Lower lobe of right lung (tissue), 2 donors: Measurements from ENCODE around the gene PPP2R3B. TPM values are rescaled to one million over a fixed set of nuclear protein-coding genes. Genes with fewer than 3 reads are reported as not detected.

Source experiments
- ATAC-seq, 2 donors: fragments of 200-7000 bp; cut with Tn5 transposase; one replicate each; pipeline ENCODE4 v1.9.1; 2020 to 2022; ENCODE audit warnings: mild to moderate bottlenecking in 2 of 2, moderate library complexity in 2 of 2
- DNase-seq: peaks from one replicate; pipeline ENCODE4 v3.0.0-alpha.2; 2020
- H3K27ac ChIP-seq: fragments of 200-600 bp; one replicate; pipeline ENCODE4 v1.8.0; 2022
- H3K27me3 ChIP-seq: fragments of 200-600 bp; one replicate; pipeline ENCODE4 v1.8.0; 2022; ENCODE audit warnings: low read depth
- H3K36me3 ChIP-seq: fragments of 200-600 bp; one replicate; pipeline ENCODE4 v1.8.0; 2022; ENCODE audit warnings: mild to moderate bottlenecking
- H3K4me1 ChIP-seq: fragments of 200-600 bp; one replicate; pipeline ENCODE4 v1.8.0; 2022
- H3K4me3 ChIP-seq: fragments of 200-600 bp; one replicate; pipeline ENCODE4 v1.8.0; 2022; ENCODE audit warnings: mild to moderate bottlenecking
- H3K9me3 ChIP-seq: fragments of 200-600 bp; one replicate; pipeline ENCODE4 v1.8.0; 2022
- intact Hi-C: fragments of 100-400 bp; cut with DNase I; formaldehyde crosslinking; loops from one replicate; pipeline ENCODE4 v1.11.0; 2022
- total RNA-seq: library from RNA; stranded (reverse); fragmentation: NEBNext Ultra II Directional; extraction: Animal tissue kit (Norgen Biotek cat#: 25700); gene quantifications from one replicate; pipeline ENCODE4 v1.2.1, GENCODE V29; 2021
- TF ChIP-seq, protein P1 (sequence below): fragments of 200-600 bp; IDR thresholded peaks from one replicate; pipeline ENCODE4 v1.8.0; 2022; ENCODE audit warnings: antibody characterized with exemption, mild to moderate bottlenecking
- donor health status: DM: no; HTN: yes; CAD: no; lungs with severe emphysema.

Gene PPP2R3B
- total RNA-seq, 1 donor from 2014 or later = 11.2 TPM

- H3K9me3 ChIP-seq = no peaks in the 10 kb centered on the region
- TF ChIP-seq, protein P1, sequence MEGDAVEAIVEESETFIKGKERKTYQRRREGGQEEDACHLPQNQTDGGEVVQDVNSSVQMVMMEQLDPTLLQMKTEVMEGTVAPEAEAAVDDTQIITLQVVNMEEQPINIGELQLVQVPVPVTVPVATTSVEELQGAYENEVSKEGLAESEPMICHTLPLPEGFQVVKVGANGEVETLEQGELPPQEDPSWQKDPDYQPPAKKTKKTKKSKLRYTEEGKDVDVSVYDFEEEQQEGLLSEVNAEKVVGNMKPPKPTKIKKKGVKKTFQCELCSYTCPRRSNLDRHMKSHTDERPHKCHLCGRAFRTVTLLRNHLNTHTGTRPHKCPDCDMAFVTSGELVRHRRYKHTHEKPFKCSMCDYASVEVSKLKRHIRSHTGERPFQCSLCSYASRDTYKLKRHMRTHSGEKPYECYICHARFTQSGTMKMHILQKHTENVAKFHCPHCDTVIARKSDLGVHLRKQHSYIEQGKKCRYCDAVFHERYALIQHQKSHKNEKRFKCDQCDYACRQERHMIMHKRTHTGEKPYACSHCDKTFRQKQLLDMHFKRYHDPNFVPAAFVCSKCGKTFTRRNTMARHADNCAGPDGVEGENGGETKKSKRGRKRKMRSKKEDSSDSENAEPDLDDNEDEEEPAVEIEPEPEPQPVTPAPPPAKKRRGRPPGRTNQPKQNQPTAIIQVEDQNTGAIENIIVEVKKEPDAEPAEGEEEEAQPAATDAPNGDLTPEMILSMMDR = no peak
- H3K4me3 ChIP-seq = no peak overlapping the region
- ATAC-seq = no peak
- H3K27ac ChIP-seq = no peak overlapping the region
- intact Hi-C loops = no loop called here
- DNase-seq = no peak
- peaks cover 14% of the 10 kb centered on the region for H3K27me3 ChIP-seq
- H3K36me3 ChIP-seq = no peaks in the 10 kb centered on the region
- peaks cover 4% of the 10 kb centered on the region for H3K4me1 ChIP-seq
Measured at GRCh38 chrX:431492-432111, 44.9 kb upstream of the PPP2R3B start.

GRCh38 chrX:431056-431455 lies 44.3 kb upstream of the PPP2R3B start:
- ATAC-seq = no peak
- peak; percentile 24 for DNase-seq
- Histone ChIP-seq H3K4me1 (peaks cover 4% of the 10 kb centered on the region), H3K9me3 (no peaks in the 10 kb centered on the region), H3K27ac (no peak overlapping the region), H3K36me3 (no peaks in the 10 kb centered on the region), H3K27me3 (peaks cover 14% of the 10 kb centered on the region), H3K4me3 (no peak overlapping the region)
- TF ChIP-seq, protein P1 = no peak
- intact Hi-C loops = no loop called here

DNA sequence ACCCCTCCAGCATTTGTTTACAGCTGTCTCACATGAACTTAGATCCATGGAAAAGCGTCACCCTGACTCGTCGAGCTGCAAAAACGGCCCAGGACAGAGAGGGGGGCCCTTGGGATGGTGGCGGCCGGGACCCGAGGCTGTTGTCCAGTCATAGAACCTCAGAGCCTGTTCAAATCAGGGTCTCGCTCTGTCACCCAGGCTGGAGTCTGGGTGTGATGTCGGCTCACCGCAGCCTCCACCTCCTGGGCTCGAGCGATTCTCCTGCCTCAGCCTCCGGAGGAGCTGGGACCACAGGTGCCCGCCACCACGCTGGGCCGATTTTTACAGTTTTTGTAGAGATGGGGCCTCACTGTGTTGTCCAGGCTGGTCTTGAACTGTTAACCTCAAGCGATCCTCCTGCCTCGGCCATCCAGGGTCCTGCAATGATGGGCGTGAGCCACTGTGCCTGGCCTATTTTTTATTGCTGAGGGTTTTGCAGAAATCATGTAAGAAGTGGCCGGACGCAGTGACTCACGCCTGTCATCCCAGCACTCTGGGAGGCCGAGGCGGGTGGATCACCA lies 42.6 kb upstream of the PPP2R3B start:
- intact Hi-C loops = no loop called here
- Histone ChIP-seq H3K4me3 (no peak overlapping the region), H3K27ac (no peak overlapping the region), H3K9me3 (no peaks in the 10 kb centered on the region), H3K36me3 (no peaks in the 10 kb centered on the region), H3K27me3 (peaks cover 14% of the 10 kb centered on the region), H3K4me1 (peaks cover 4% of the 10 kb centered on the region)
- no peak for ATAC-seq
- TF ChIP-seq, protein P1 = no peak
- DNase-seq = peak; percentile 24

- ATAC-seq (no peak), DNase-seq (peak; percentile 41)
- TF ChIP-seq, protein P1 = no peak
- H3K27ac ChIP-seq = no peak overlapping the region
- H3K4me1 ChIP-seq = peaks cover 4% of the 10 kb centered on the region
- intact Hi-C loops = no loop called here
- peaks cover 14% of the 10 kb centered on the region for H3K27me3 ChIP-seq
- H3K9me3 ChIP-seq = no peaks in the 10 kb centered on the region
- no peaks in the 10 kb centered on the region for H3K36me3 ChIP-seq
- H3K4me3 ChIP-seq = no peak overlapping the region
Measured at GRCh38 chrX:427812-428725, 41.4 kb upstream of the PPP2R3B start.

- no peak overlapping the region for H3K27ac ChIP-seq
- intact Hi-C loops = no loop called here
- no peaks in the 10 kb centered on the region for H3K9me3 ChIP-seq
- no peak overlapping the region for H3K4me3 ChIP-seq
- no peaks in the 10 kb centered on the region for H3K36me3 ChIP-seq
- H3K4me1 ChIP-seq = peaks cover 4% of the 10 kb centered on the region
- TF ChIP-seq, protein P1 = no peak
- peak; percentile 6 for DNase-seq
- ATAC-seq = no peak
- peaks cover 14% of the 10 kb centered on the region for H3K27me3 ChIP-seq
Measured at GRCh38 chrX:426881-427280, 40.2 kb upstream of the PPP2R3B start.
